Measurements from ENCODE around the gene GOSR1. TPM values are rescaled to one million over a fixed set of nuclear protein-coding genes. Genes with fewer than 3 reads are reported as not detected.
"Not testable (repeated sequence)": the region's sequence is repeated elsewhere in the genome, so short reads cannot be mapped to it uniquely, and the experiment has no call there.

GOSR1 gene
- total RNA-seq, 1 donor = 56.3 TPM

DNA sequence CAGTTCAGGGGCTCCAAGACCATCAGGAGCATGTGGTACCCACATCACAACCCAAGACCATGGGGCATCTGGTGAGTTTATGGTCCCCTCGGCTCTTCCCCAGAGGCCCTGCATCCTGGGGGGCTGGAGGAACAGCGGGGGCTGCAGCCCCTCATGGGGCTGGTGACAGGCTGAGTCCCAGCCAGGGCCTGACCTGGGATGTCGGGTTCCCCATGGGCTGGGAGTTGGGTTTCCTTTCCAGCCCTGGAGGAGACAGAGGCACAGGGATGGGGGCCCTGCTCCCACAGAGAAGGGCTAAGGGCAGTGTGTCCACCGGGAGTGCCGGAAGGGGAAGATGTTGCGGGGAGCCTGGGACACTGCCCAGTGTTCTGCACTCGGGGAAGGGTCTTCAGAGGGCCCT, 82.4 kb downstream of the GOSR1 start:
- Histone ChIP-seq H3K27me3 (ENCODE audit: insufficient read depth, low read length) (no peaks in the 10 kb centered on the region), H3K4me3 (ENCODE audit: low read length) (no peak overlapping the region), H3K4me1 (ENCODE audit: insufficient read depth, low read length) (no peaks in the 10 kb centered on the region), H3K9me3 (ENCODE audit: low read depth, low read length) (no peaks in the 10 kb centered on the region)

DNA sequence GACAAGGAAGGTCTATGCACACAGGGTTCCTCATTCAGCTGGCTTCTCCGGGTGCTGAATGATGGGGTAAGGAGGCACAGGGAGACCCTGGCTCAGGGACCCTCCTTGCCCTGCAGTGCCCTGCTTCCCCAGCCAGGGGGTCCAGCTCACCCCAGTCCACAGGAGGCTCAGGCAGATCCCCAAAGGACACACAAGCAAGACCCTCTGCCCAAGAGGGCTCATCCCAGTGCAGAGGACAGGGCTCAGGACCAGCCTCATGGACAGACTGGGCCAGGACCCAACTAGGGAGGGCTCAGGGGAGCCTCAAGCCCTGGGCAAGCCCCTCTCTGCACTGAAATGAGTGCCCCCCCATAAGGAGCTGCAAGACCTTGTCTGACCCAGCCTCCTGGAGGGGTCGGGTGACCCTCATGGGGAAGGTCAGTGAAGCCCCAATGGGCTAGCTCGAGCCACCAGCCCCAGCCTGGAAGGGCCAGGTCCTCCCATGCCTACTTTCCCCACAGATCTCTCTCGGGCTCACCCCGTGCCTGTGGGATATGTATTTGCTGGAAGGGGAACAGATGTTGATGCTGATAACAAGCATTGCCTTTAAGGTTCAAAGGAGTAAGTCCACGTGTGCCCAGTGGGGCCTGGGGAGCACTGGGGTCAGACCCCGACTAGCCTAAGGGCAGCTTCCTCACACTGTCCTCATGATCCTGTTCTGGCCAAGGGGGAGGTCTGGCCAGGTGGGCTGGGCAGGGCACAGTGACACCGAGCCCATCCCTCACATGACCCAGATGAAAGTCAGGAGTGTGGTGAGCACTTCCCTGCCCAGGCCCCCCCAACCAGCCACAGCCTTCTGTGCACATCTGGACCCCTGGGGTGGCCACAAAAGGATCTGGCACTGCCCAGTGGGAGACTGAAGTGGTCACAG, 83.2 kb downstream of the GOSR1 start:
- not testable (repeated sequence) for H3K4me3 ChIP-seq (ENCODE audit: low read length)

DNA sequence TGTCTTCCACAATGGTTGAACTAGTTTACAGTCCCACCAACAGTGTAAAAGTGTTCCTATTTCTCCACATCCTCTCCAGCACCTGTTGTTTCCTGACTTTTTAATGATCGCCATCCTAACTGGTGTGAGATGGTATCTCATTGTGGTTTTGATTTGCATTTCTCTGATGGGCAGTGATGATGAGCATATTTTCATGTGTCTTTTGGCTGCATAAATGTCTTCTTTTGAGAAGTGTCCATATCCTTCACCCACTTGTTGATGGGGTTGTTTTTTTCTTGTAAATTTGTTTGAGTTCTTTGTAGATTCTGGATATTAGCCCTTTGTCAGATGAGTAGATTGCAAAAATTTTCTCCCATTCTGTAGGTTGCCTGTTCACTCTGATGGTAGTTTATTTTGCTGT, 84.6 kb downstream of the GOSR1 start:
- H3K4me3 ChIP-seq (ENCODE audit: low read length); H3K27me3 ChIP-seq (ENCODE audit: insufficient read depth, low read length); H3K9me3 ChIP-seq (ENCODE audit: low read depth, low read length); H3K4me1 ChIP-seq (ENCODE audit: insufficient read depth, low read length): not testable (repeated sequence)

More for the DNA sequence above, 83.2 kb downstream of the GOSR1 start:
- not testable (repeated sequence) for H3K9me3 ChIP-seq (ENCODE audit: low read depth, low read length); H3K4me1 ChIP-seq (ENCODE audit: insufficient read depth, low read length); H3K27me3 ChIP-seq (ENCODE audit: insufficient read depth, low read length)

DNA sequence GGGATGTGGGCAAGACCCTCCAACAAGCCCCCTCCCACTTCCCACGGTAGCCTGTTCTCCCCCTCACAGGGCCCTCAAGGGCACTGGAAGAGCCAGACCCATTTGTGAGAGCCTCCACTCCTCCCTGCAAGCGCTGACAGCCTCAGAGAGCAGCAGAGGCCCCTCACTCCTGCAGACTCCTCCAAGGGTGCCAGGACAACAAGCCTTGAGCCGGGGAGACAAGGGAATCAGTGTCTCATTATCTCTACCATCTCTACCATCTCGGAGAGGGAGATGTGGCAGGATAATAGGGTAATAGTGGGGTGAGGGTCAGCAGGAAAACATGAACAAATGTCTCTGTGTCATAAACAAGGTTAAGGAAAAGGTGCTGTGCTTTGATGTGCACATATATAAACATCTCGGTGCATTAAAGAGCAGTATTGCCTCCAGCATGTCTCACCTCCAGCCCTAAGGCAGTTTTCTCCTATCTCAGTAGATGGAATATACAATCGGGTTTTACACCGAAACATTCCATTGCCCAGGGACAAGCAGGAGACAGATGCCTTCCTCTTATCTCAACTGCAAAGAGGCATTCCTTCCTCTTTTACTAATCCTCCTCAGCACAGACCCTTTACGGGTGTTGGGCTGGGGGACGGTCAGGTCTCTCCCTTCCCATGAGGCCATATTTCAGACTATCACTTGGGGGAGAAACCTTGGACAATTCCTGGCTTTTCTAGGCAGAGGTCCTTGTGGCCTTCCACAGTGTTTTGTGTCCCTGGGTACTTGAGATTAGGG, 86.1 kb downstream of the GOSR1 start:
- H3K4me3 ChIP-seq (ENCODE audit: low read length); H3K27me3 ChIP-seq (ENCODE audit: insufficient read depth, low read length); H3K9me3 ChIP-seq (ENCODE audit: low read depth, low read length); H3K4me1 ChIP-seq (ENCODE audit: insufficient read depth, low read length): not testable (repeated sequence)

DNA sequence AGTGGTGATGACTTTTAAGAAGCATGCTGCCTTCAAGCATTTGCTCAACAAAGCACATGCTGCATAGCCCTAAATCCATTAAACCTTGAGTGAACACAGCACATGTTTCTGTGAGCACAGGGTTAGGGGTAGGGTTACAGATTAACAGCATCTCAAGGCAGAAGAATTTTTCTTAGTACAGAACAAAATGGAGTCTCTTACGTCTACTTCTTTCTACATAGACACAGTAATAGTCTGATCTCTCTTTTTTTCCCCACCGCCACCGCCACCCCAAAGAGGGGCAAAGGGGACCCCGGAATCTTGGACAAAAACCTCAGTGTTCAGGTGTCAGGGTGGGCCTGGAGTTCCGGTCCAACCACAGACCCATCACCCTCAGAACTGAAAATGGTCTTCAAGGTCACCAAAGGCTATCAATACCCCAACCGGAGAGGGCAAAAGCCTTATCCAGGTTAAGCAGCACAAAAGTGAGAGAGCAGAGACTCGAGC, 86.7 kb downstream of the GOSR1 start:
- H3K4me3 ChIP-seq (ENCODE audit: low read length) = not testable (repeated sequence)

DNA sequence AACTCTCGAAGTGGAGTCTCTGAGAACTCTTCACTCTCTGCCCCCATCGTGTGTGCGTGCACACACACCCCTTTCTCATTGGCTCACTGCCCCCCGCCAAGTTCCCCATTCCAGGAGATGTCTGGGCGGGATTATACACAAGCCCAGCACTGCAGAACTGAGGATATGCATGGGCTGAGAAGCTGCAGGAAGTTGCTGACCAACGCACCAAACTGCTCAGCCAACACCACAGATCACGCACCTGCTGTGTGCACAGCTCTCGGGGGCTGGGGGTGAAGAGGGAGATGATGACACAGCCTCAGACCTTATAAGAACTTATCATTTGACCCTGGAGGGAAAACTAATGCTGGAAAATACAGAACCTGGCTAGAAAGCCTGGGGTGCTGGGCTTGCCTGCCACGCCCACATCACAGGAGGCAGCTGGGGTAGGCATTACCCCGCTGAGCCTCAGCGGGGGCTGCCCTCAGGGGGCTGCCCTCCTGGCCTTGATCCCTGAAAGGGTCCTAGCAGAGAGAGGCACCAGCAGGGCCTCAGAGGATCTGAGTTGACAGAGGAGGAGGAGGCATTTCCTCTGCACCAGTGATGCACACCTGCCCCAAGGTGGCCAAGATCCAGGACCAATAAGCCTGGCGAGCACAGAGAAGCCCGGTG, 87.3 kb downstream of the GOSR1 start:
- H3K27me3 ChIP-seq (ENCODE audit: insufficient read depth, low read length); H3K9me3 ChIP-seq (ENCODE audit: low read depth, low read length); H3K4me3 ChIP-seq (ENCODE audit: low read length); H3K4me1 ChIP-seq (ENCODE audit: insufficient read depth, low read length): not testable (repeated sequence)

More for the DNA sequence above, 86.7 kb downstream of the GOSR1 start:
- H3K4me1 ChIP-seq (ENCODE audit: insufficient read depth, low read length); H3K9me3 ChIP-seq (ENCODE audit: low read depth, low read length); H3K27me3 ChIP-seq (ENCODE audit: insufficient read depth, low read length): not testable (repeated sequence)

DNA sequence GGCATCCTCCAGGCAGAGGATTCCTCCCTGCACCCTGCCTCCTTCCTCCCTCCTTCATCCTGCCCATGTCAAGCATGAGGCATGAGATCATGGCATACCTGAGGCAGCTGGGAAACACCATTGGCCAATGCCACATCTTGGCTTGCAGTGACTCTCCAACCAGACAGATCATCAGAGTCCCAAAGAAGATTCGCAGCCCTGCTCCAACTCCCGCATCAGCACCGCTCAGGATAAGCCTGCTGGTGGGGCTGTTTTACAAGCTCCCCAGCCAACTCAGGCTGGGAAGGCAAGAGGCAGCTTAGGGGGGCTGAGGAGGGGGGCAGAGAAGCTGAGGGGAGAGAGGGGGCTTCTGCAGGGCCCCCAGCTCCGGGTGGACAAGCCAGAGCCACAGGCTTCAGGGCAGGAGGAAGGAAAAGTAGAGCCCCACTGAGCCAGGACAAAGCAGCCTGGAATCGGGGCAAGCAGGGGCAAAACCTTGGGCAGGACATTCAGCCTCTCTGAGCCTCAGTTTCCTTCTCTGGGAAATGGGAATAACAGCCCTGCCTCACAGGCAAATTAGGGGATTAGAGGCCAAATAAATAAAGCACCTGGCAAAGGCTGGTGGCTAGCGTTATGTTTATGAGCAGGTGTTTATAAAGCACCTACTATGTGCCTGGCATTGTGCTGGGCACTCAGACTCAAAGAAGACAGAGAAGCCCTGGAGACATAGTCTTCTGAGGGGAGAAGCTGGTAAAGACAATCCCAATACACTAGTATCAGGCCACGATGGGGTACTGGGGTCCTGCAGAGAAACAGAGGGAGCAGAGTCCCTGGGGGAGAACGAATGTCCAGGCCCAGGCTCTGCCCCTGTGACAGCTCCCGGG, 88.1 kb downstream of the GOSR1 start:
- H3K27me3 ChIP-seq (ENCODE audit: insufficient read depth, low read length) = no peaks in the 10 kb centered on the region
- no peaks in the 10 kb centered on the region for H3K9me3 ChIP-seq (ENCODE audit: low read depth, low read length)
- no peak overlapping the region for H3K4me3 ChIP-seq (ENCODE audit: low read length)
- no peaks in the 10 kb centered on the region for H3K4me1 ChIP-seq (ENCODE audit: insufficient read depth, low read length)

DNA sequence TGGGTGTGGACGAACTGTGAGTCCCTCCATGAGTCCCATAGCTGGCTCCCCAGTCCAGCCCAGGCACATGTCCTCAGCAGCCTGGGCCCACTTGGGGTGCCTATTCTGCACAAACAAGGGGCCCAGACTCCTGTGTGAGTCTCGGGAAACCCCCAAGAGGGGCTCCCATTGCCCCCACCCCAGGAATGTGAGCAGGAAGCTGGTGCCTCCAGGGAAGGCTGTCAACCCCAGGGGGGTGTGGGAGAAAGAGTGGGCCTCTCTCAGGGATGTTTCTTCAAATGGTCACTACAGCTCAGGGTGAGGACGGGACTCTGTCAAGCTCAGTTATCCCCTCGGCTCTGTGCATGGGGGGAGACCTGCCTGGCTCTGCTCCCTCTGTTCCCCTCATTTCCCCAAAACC, 88.9 kb downstream of the GOSR1 start:
- not testable (repeated sequence) for H3K27me3 ChIP-seq (ENCODE audit: insufficient read depth, low read length); H3K9me3 ChIP-seq (ENCODE audit: low read depth, low read length); H3K4me3 ChIP-seq (ENCODE audit: low read length); H3K4me1 ChIP-seq (ENCODE audit: insufficient read depth, low read length)

DNA sequence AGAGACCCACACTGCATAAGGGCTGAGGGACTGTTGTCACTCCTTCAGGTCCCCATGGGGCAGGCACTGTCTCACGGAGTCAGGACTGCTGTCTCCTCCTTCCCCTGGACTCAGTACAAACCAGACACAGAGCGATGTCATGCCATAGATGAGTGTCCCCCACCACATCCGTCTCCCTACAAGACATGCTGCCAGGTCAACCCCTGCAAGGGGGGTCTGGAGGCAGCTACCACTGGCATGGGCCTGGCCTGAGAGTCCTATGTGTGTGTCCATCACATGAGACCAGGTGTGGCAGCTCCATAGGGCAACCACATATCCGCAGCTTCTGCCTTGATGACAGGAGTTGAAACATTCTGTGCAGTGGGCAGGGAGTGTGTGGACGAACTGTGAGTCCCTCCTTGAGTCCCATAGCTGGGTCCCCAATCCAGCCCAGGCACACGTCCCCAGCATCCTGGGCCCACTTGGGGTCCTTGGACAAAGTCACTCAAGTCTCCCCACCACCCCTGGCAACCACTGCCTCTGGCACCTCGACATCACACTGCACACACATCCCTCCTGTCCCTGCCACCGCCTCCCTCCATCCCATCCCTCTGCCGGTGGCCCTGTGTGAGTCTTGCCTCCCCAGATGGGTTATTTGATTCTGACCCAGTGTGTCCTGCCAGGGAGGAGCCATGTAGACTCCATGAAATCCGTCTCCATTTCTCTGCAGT, 89.5 kb downstream of the GOSR1 start:
- not testable (repeated sequence) for H3K27me3 ChIP-seq (ENCODE audit: insufficient read depth, low read length); H3K4me1 ChIP-seq (ENCODE audit: insufficient read depth, low read length); H3K9me3 ChIP-seq (ENCODE audit: low read depth, low read length); H3K4me3 ChIP-seq (ENCODE audit: low read length)

DNA sequence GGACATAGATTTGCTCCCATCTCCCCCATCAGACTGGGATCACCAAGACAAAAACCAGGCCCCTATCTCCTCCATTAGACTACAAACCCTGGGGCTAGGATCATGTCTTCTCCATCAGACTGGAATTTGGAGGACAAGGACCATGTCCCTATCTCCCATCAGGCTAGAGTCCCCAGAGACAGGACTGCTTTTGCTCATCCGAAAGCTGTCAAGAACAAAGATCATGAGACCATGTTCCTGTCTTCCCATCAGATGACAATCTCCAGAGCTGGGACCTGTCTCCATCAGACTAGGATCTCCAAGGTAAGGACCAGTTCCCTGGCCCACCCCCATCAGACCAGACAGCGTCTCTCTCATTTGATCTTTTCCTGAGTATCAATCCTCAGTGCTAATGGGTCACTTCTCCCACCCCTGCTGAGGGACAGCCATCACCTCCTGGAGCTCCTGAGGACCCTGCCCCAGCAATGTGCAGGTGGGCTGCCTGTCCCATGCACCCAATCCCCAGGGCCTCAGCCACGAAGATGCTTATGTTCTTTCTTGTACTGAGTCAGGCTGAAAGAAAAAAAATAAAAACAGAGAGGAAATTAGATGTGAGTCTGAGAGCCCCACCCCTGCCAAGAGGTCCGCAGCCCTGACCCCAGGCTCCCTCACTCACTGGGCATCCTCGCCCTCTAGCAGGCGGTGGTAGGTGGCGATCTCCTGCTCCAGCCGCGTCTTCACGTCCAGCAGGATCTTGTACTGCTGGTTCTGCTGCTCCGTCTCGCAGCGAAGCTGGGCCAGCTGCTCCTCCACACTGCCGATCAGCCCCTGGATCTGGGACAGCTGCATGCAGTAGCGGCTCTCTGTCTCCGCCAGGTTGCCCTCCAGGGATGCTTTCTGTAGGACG, 90.3 kb downstream of the GOSR1 start:
- Histone ChIP-seq H3K27me3 (ENCODE audit: insufficient read depth, low read length) (no peaks in the 10 kb centered on the region), H3K4me3 (ENCODE audit: low read length) (no peak overlapping the region), H3K9me3 (ENCODE audit: low read depth, low read length) (no peaks in the 10 kb centered on the region), H3K4me1 (ENCODE audit: insufficient read depth, low read length) (no peaks in the 10 kb centered on the region)

DNA sequence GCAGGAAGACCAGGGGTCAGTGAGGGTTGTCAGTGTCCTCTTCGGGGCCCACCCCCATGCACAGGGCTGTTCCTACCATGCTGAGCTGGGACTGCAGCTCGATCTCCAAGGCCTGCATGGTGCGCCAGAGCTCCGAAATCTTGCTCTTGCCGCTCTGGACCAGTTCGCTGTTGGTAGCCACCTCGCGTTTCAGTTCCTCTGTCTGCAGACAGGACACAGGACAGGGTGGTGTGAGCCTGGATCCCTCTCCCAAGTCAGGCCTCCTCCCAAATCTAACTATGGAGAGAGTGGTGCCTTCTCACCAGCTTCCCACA, 90.9 kb downstream of the GOSR1 start:
- Histone ChIP-seq H3K27me3 (ENCODE audit: insufficient read depth, low read length) (no peaks in the 10 kb centered on the region), H3K9me3 (ENCODE audit: low read depth, low read length) (no peaks in the 10 kb centered on the region), H3K4me1 (ENCODE audit: insufficient read depth, low read length) (no peaks in the 10 kb centered on the region), H3K4me3 (ENCODE audit: low read length) (no peak overlapping the region)

DNA sequence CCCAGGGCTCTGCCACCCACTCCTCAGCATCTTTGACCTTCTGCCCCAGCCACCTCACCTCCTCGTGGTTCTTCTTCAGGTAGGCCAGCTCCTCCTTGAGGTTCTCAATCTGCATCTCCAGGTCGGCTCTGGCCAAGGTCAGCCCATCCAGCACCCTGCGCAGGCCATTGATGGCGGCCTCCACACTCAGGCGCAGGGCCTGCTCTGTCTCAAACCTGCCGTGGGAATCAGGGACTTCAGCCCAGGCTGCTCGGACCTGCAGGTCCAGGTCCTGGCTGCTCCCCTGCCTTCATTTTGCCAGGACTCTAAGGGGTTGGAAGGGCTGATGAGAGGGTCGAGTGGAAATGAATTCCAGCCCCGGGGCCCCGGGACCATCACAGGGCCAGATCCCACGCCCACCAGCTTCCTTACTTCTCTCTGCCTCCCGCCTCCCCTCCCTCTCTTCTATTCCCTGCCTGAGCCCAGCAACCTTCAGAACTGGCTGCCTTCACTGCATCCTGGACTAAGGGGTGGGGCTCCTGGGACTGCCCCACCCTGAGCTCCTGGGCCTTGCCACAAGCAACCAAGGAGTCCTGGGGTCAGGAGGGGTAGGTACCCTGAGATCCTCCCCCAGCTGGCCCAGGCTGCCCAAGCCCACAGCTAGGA, 92.4 kb downstream of the GOSR1 start:
- not testable (repeated sequence) for H3K4me3 ChIP-seq (ENCODE audit: low read length); H3K27me3 ChIP-seq (ENCODE audit: insufficient read depth, low read length); H3K4me1 ChIP-seq (ENCODE audit: insufficient read depth, low read length); H3K9me3 ChIP-seq (ENCODE audit: low read depth, low read length)

DNA sequence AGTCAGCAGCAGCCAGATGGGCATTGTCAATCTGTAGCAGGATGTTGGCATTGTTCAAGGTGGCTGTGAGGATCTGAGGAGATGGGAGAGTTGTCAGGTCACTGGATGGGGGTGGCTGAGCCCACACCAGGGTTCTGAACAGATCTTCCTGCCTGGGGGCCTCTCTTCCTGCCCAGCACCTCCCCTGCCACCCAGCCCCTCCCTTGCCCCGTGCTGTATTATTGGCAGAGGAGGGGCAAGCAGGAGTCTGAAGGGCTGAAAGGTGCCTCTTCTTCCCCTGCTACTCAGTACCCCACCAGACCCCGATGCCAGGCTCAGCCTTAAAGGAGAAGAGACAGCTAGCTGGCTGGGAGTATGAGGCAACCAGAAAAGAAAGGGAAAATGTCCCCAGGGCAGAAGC, 93.0 kb downstream of the GOSR1 start:
- Histone ChIP-seq H3K9me3 (ENCODE audit: low read depth, low read length) (no peaks in the 10 kb centered on the region), H3K4me1 (ENCODE audit: insufficient read depth, low read length) (no peaks in the 10 kb centered on the region)

More for the DNA sequence above, 93.0 kb downstream of the GOSR1 start:
- H3K27me3 ChIP-seq (ENCODE audit: insufficient read depth, low read length) = no peaks in the 10 kb centered on the region
- H3K4me3 ChIP-seq (ENCODE audit: low read length) = no peak overlapping the region
